SK-N-SH (cell line): ENCODE measurements around the gene MAP2K5. TPM values are rescaled to one million over a fixed set of nuclear protein-coding genes. Genes with fewer than 3 reads are reported as not detected.

ENCODE experiments used
- CTCF ChIA-PET: fragments of 300-600, 350-600 bp; formaldehyde crosslinking; extraction: SDS; loops from one replicate; lab custom pipeline; 2021; lab: Yijun Ruan, JAX
- POLR2A ChIA-PET: fragments of 350-600 bp; sonication (Branson Sonifier 250); formaldehyde crosslinking; extraction: SDS; loops from one replicate; lab custom pipeline; 2020; ENCODE audit warnings: antibody characterized with exemption, inconsistent platforms; lab: Yijun Ruan, JAX
- DNase-seq: peaks from one replicate; pipeline ENCODE4 v3.0.0; 2012
- H2AFZ ChIP-seq: fragments of 200-600 bp; sonication (generic); 2 replicates; pipeline ENCODE4 v1.8.1; 2016; ENCODE audit warnings: antibody characterized with exemption, mild to moderate bottlenecking, low read depth
- H3F3A ChIP-seq: fragments of 200-600 bp; sonication (generic); replicated peaks from 2 replicates; pipeline ENCODE3; 2016; ENCODE audit warnings: antibody characterized with exemption, mild to moderate bottlenecking; ENCODE audit not compliant: insufficient read depth
- H3K27ac ChIP-seq, 2 experiments: fragments of 200-500 bp in 1 of 2; fragments of 200-600 bp in 1 of 2; sonication (Bioruptor generic) in 1 of 2; sonication (generic), shearing (Covaris generic) in 1 of 2; 2 replicates each; pipeline versions ENCODE4 v1.5.1 to v1.6.1; 2014 to 2016; ENCODE audit warnings: low read depth in 2 of 2, inconsistent platforms in 1 of 2, low read length in 1 of 2, mild to moderate bottlenecking in 1 of 2, mixed read lengths in 1 of 2
- H3K27me3 ChIP-seq: fragments of 200-600 bp; sonication (generic), shearing (Covaris generic); 2 replicates; pipeline ENCODE4 v1.6.1; 2016; ENCODE audit warnings: mixed run types; ENCODE audit not compliant: insufficient read depth
- H3K36me3 ChIP-seq, 2 experiments: fragments of 200-500 bp in 1 of 2; fragments of 200-600 bp in 1 of 2; sonication (Bioruptor generic) in 1 of 2; sonication (generic) in 1 of 2; replicated peaks in 1 of 2; 2 replicates each; pipeline versions ENCODE3 to v1.5.1; 2014 to 2016; ENCODE audit warnings: low read length in 1 of 2, mild to moderate bottlenecking in 1 of 2; ENCODE audit not compliant: insufficient read depth in 2 of 2, control insufficient read depth in 1 of 2
- H3K4me1 ChIP-seq, 2 experiments: fragments of 200-500 bp in 1 of 2; fragments of 200-600 bp in 1 of 2; sonication (Bioruptor generic) in 1 of 2; sonication (generic), shearing (Covaris generic) in 1 of 2; 2 replicates each; pipeline versions ENCODE4 v1.5.1 to v1.6.1; 2014 to 2016; ENCODE audit warnings: low read depth in 1 of 2, low read length in 1 of 2, mixed run types in 1 of 2; ENCODE audit not compliant: insufficient read depth in 2 of 2, control insufficient read depth in 1 of 2
- H3K4me2 ChIP-seq: fragments of 200-600 bp; sonication (generic), shearing (Covaris generic); 2 replicates; pipeline ENCODE4 v1.6.1; 2017; ENCODE audit warnings: mixed run types
- H3K4me3 ChIP-seq, 2 experiments: fragments of 200-500 bp in 1 of 2; fragments of 200-600 bp in 1 of 2; sonication (Bioruptor generic) in 1 of 2; sonication (generic), shearing (Covaris generic) in 1 of 2; 2 replicates each; pipeline versions ENCODE4 v1.5.1 to v1.8.1; 2014 to 2016; ENCODE audit warnings: low read depth in 2 of 2, inconsistent platforms in 1 of 2, low read length in 1 of 2, mild to moderate bottlenecking in 1 of 2, mixed read lengths in 1 of 2, moderate library complexity in 1 of 2
- H3K79me2 ChIP-seq: fragments of 200-600 bp; sonication (generic); 2 replicates; pipeline ENCODE4 v1.8.1; 2017; ENCODE audit warnings: mild to moderate bottlenecking; ENCODE audit not compliant: insufficient read depth
- H3K9ac ChIP-seq: fragments of 200-600 bp; sonication (generic); 2 replicates; pipeline ENCODE4 v1.6.1; 2017; ENCODE audit warnings: mixed run types
- H3K9me2 ChIP-seq: fragments of 200-600 bp; sonication (generic); 2 replicates; pipeline ENCODE4 v1.6.1; 2017; ENCODE audit warnings: mixed run types
- H3K9me3 ChIP-seq: fragments of 200-600 bp; sonication (generic); 2 replicates; pipeline ENCODE4 v1.6.1; 2017; ENCODE audit warnings: mixed run types, mild to moderate bottlenecking, moderate library complexity
- H4K20me1 ChIP-seq: fragments of 200-600 bp; sonication (generic); 2 replicates; pipeline ENCODE4 v1.6.1; 2017; ENCODE audit warnings: mild to moderate bottlenecking, mixed run types; ENCODE audit not compliant: insufficient read depth
- EP300 ChIP-seq, 2 experiments: IDR thresholded peaks; 2 replicates each; pipeline versions ENCODE4 v1.4.0 to v1.6.1; 2012; ENCODE audit warnings: borderline replicate concordance in 1 of 2, low read depth in 1 of 2, low read length in 1 of 2
- FOXM1 ChIP-seq: IDR thresholded peaks from 2 replicates; pipeline ENCODE4 v1.4.0; 2012; ENCODE audit warnings: low read depth, mild to moderate bottlenecking
- GATA2 ChIP-seq: sonication (generic); formaldehyde crosslinking; IDR thresholded peaks from 2 replicates; pipeline ENCODE4 v1.5.0; 2020; ENCODE audit warnings: mild to moderate bottlenecking, missing genetic modification reagents
- JUND ChIP-seq: IDR thresholded peaks from 2 replicates; pipeline ENCODE4 v1.4.0; 2012
- MEF2A ChIP-seq: IDR thresholded peaks from 2 replicates; pipeline ENCODE4 v1.4.0; 2012; ENCODE audit warnings: low read depth, borderline replicate concordance
- NFIC ChIP-seq: IDR thresholded peaks from 2 replicates; pipeline ENCODE4 v1.4.0; 2012; ENCODE audit warnings: borderline replicate concordance
- RAD21 ChIP-seq: IDR thresholded peaks from 2 replicates; pipeline ENCODE4 v1.6.1; 2012; ENCODE audit warnings: mild to moderate bottlenecking, low read length
- RXRA ChIP-seq: IDR thresholded peaks from 2 replicates; pipeline ENCODE4 v1.4.0; 2012; ENCODE audit warnings: low read depth, mild to moderate bottlenecking, borderline replicate concordance
- WGBS: methylation state at CpG from one replicate; pipeline ENCODE4 v1.1.6; 2017; ENCODE audit warnings: low lambda C conversion rate; 5-methylcytosine and 5-hydroxymethylcytosine counted together
- polyA plus RNA-seq, 3 experiments: library from polyadenylated mRNA; depleted of rRNA; stranded (reverse); fragments of >200 nt; gene quantifications; 2 replicates each; pipeline ENCODE4 v1.2.3, GENCODE V29; 2012
- TF ChIP-seq, protein P1 (sequence below): IDR thresholded peaks from 2 replicates; pipeline ENCODE4 v1.4.0; 2012; ENCODE audit warnings: low read depth, borderline replicate concordance

MAP2K5 gene
- polyA plus RNA-seq, 1 of the 3 experiments (the other 2 are of a cell fraction) = 6.2 TPM

DNA sequence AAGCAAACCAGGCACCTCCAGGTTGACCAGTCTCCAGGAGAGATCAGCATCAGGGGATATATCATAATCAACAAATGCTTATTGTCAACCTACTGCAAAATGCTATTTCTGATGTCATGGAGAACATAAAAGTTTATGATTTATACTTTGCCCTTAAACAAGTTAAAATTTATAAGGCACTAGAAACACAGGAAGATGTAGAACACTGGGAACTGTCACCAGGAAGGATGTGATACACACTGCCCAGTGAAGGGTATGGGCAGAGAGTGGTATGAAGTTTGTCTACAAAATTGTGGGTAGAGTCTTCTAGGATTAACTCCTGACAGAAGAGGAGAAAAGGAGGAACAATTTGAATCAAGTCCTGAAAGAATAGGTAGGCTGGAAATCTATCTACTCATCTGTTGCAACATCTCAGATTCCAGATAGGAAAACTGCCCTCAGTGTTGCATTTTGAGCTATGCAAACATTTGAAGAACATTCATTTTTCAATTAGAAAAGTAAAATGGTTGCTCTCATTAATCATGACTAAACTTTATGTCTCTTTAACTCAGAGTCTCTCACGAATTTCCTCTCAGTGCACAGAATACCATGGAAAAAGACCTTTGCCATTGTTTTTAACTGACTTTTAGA is 176.9 kb downstream of the MAP2K5 start:
- Histone ChIP-seq H2AFZ (no peak overlapping the region), H3K9me2 (no peaks in the 10 kb centered on the region), H3K27ac (no peak overlapping the region), H3K27me3 (no peaks in the 10 kb centered on the region), H3K4me2 (no peak overlapping the region), H3F3A (no peaks in the 10 kb centered on the region), H3K4me3 (no peak overlapping the region), H4K20me1 (no peaks in the 10 kb centered on the region), H3K4me1 (peaks cover 0 to 6% of the 10 kb centered on the region in 2 experiments; a peak in 1 of 4 replicates), H3K9ac (no peak overlapping the region), H3K9me3 (no peaks in the 10 kb centered on the region), H3K36me3 (peaks cover 0 to 3% of the 10 kb centered on the region in 2 experiments), H3K79me2 (no peaks in the 10 kb centered on the region)
- ChIA-PET CTCF (interaction anchor here (0.6 to 1.0 kb wide), 2 partner anchors 28 to 330 kb away, joined by 3 read pairs; no protein-coding TSS in a partner anchor), POLR2A (no interaction called here)
- no peak for DNase-seq
- WGBS = 82% methylated on average over 1 of the region's 1 CpG
- no peak for TF ChIP-seq JUND
- no peak for TF ChIP-seq NFIC
- TF ChIP-seq FOXM1 = no peak
- TF ChIP-seq, protein P1, sequence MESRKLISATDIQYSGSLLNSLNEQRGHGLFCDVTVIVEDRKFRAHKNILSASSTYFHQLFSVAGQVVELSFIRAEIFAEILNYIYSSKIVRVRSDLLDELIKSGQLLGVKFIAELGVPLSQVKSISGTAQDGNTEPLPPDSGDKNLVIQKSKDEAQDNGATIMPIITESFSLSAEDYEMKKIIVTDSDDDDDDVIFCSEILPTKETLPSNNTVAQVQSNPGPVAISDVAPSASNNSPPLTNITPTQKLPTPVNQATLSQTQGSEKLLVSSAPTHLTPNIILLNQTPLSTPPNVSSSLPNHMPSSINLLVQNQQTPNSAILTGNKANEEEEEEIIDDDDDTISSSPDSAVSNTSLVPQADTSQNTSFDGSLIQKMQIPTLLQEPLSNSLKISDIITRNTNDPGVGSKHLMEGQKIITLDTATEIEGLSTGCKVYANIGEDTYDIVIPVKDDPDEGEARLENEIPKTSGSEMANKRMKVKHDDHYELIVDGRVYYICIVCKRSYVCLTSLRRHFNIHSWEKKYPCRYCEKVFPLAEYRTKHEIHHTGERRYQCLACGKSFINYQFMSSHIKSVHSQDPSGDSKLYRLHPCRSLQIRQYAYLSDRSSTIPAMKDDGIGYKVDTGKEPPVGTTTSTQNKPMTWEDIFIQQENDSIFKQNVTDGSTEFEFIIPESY = no peak
- no peak for TF ChIP-seq RAD21

DNA sequence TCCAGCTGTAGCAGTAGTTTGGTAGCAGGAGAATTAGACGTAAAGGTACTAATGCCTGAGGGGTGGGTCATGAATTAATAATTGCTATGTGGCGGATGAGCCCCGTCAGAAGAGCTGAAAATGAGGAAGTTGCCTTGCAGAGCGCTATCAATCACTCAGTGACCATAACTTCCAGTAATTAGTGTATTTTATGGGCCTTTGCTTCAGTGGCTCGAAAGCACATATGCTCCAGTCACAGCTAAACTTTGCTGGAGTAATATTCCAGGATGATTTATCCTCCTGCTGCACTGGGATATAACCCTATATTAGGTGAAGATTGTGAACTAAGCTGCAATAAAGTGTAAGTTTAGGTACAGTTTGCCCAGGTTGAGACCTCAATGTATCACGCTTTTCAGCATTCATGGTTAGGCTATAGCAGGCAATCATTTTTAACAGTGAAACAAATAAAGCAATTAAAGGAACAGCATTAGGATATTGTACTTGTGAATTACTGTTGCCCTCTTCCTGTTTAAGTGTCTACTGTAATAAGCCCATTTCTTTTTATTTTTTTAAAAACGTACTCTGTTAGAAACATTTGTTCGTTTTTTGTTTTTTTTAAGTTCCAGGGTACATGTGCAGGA is 178.2 kb downstream of the MAP2K5 start:
- Histone ChIP-seq H3K4me2 (no peak overlapping the region), H2AFZ (no peak overlapping the region)
- WGBS = 95% methylated on average over 8 of the region's 8 CpGs
- TF ChIP-seq RXRA = no peak
- TF ChIP-seq, all 33 proteins: peak for 0
- Histone ChIP-seq H3K79me2 (no peaks in the 10 kb centered on the region), H4K20me1 (no peaks in the 10 kb centered on the region), H3K4me3 (no peak overlapping the region), H3K9me3 (no peaks in the 10 kb centered on the region), H3F3A (no peaks in the 10 kb centered on the region), H3K27me3 (no peaks in the 10 kb centered on the region), H3K9ac (no peak overlapping the region), H3K9me2 (no peaks in the 10 kb centered on the region), H3K4me1 (peaks cover 0 to 6% of the 10 kb centered on the region in 2 experiments; a peak in 1 of 4 replicates), H3K27ac (no peak overlapping the region), H3K36me3 (peaks cover 0 to under 1% of the 10 kb centered on the region in 2 experiments)
- POLR2A ChIA-PET = no interaction called here
- CTCF ChIA-PET = no interaction called here
- DNase-seq = no peak

DNA sequence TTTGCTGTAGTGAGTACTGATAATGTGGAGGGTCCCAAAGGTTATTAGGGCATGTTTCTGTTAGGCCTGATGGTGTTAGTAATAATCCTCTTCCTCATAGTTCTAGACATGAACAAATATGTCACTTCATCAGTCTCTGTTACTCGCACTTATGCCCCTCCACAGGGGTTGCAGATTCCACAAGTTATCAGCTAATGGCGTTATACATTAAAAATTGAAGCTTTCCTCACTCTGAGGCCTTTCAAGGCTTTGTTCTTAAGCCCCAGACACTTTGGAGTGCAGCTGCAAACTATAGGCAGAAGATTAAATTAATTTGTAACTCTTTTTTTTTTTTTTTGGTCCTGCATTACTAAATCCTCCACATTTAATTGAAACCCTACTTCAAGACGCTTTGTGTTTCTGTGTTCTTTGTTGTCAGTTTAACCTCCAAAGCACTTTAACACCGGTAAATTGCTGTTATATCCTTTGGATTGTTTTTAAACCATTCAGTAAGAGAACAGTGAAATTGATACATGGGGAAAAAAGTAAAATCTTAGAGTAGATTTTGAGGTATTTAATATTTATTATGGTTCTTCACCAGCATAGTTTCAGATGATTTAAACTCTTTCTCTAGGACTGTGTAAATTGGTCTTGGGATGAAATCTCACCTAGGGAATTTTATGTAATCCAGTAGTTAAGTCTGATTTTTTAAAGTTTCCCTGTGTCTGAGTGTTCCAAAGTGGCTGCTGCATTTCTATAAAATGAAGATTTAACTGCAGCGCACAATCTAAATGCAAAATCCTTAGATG is 179.7 kb downstream of the MAP2K5 start:
- Histone ChIP-seq H3K9me3 (no peaks in the 10 kb centered on the region), H3F3A (no peaks in the 10 kb centered on the region), H3K4me1 (peaks cover 0 to 6% of the 10 kb centered on the region in 2 experiments; a peak in 1 of 4 replicates), H2AFZ (no peak overlapping the region), H3K27ac (no peak overlapping the region), H3K4me2 (no peak overlapping the region), H3K9ac (no peak overlapping the region), H3K4me3 (no peak overlapping the region), H3K79me2 (no peaks in the 10 kb centered on the region), H3K27me3 (no peaks in the 10 kb centered on the region), H3K9me2 (no peaks in the 10 kb centered on the region), H3K36me3 (no peaks in the 10 kb centered on the region), H4K20me1 (no peaks in the 10 kb centered on the region)
- WGBS = 97% methylated on average over 5 of the region's 5 CpGs
- TF ChIP-seq EP300 (IDR thresholded peaks at IDR 0.05; ENCODE audit: borderline replicate concordance in 1 of 2, low read depth in 1 of 2, low read length in 1 of 2) (no peak), JUND (no peak), GATA2 (no peak), MEF2A (no peak)
- ChIA-PET CTCF (no interaction called here), POLR2A (no interaction called here)
- no peak for DNase-seq
